CD1c-positive myeloid dendritic cell (primary cell): ENCODE results near the gene FIBP.

Experiments
- DNase-seq: peaks from one replicate; pipeline ENCODE4 v3.0.0-alpha.2; 2016; ENCODE audit errors: extremely low spot score

FIBP gene

DNA sequence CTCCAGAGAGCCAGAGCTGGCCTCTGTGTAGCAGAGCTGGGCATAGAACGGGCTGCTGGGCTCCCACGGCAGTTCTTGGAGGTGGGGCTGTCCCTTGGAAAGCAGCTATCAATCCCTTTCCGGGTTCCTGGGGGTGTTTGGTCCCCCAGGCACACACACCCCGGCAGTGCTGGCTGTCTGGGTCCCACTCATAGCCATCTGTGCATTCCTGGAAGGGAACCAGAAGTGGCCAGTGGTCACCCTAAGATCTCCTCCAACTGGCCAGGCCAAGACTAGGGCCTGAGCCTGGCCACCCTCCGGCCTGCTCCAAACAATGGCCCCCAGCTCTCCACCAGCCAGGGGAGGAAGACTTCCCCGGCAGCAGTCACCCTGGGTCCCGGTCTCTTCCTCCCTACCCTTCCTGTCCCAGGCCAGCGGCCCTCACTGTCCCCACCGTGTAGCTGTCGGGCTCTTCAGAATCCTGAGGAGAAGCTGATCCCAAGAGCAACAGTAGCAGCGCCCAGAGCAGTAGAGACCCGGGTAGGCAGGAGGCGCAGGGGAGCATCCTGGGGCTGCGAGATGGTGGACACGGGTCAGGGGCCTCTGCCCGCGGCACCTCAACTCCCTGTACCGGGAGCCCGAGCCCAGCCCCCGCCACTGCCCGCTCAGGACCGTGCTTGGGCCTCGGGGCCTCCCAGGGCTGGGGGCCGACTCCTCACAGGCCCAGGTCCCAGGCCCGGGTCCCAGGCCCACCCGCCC, 16.3 kb downstream of the FIBP start:
- DNase-seq, result no peak

DNA sequence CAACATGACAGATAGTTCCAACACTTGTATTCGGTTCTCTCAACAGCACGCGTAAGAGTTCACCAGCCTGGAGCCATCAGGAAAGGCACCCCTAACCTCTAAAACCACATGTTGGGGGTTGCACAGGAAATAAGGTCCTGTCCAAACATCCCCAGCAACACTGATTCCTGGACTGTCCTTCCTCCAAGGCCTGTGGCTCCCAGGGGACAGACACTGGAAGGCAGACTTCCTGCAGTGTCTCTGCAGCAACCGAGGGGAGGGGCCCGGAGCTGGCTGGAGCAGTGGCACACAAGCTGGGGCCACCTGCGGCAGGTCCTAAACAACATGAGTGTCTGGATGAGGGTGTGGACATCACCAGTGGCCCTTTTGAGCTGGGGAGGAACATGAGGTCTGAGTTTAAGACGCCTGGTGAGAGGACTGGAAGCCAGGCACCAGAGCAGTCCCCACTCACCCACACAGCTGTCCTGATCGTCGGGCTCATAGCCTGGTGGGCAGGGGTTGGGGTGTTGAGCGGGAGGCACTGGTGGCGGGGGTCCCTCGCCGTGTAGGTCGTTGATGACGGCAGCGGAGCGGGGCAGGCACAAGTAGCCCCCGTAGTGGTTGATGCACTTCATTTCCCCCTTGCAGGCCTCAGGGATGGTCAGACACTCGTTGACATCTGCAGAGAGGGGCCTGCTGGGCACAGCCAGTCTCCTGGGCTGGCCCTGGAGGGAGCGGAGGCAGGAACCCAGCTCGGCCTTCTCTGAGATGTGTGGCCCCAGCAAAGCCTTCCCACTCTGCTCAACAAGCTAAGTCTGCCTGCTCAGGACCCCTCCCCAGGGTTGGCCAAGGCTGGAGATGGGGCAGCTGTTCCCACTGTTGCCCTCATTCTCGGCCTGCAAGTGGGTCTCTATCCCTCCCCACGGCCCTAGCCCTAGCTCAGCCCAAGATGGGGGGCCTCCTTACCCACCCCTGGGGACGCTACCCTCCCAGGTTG, 17.3 kb downstream of the FIBP start:
- no peak for DNase-seq

GRCh38 chr11:65870307-65870658, 18.0 kb downstream of the FIBP start:
- DNase-seq, result no peak

DNA sequence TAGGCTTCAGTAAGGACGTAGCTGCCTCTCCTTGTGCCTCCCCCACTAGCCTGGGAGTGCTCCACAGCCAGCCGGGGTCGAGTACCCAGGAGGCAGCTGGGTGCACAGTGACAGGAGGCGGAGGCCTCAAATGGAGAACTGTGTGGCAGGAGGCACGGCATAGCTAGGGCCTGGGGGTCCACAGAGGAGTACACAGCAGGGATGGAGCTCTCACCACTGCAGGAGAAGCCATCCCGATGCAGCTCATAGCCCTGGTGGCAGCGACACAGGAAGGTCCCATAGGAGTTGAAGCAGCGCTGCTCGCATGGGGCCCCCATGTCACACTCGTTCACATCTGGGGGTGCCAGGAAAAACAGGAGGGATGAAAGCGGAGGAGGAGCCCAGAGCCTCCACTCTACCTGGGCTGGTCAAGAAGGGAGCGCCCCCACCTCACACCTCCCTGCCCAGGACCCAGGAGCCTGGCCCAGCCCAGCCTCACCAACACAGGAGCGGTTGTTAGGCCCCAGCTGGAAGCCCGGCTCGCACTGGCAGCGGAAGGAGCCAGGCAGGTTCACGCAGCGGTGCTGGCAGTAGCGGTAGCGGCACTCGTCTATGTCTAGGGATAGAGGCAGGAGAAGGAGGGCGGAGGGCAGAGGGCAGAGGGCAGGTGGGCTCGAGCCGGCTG, 18.5 kb downstream of the FIBP start:
- DNase-seq, result no peak

DNA sequence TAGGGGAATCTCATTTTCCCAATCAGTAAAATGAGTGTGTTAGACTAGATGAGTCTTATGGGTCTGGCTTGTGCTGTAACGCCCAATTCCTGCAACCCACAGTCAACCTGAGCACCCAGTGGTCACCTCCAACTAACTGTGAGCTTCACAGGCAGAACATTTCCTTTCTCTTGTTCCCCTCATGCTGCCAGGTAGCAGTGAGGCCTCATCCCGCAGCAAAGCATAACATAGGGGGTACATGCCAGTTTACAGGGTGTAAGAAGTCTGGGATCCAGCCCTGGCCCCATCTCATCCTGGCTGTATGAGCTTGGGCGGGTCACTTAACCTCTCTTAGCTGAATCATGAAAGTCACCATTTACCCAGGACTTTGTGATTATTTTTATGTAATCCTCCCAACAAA, 19.4 kb downstream of the FIBP start:
- no peak for DNase-seq

DNA sequence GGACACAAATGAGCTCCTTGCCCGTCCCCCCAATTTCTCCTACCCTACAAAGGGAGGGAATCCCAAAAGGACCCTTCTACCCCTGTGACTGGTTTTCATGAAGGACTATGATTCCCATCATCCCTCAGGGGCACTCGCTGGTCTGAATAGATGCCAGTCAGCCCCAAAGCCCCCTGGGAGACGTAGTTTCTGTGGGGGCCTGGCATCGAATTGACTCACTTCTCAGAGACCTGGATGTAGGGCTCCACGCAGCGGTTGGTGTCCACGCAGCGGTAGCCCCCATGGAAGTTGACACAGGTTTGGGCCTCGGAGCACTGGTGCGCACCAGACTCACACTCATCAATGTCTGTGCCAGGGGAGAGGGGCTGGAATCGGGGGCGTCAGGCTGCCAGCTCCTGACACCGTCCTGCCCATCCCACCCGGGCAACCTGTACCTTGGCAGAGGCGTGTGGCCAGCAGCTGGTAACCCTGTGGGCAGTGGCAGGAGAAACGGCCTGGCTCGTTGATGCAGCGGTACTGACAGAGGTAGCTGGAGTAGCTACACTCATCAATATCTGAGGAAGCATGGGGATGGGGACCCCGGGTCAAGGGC, 20.1 kb downstream of the FIBP start:
- DNase-seq, result no peak

- DNase-seq, result no peak
Observed at GRCh38 chr11:65867284-65868071, 20.8 kb downstream of the FIBP start.

- no peak for DNase-seq
Observed at GRCh38 chr11:65866509-65867283, 21.6 kb downstream of the FIBP start.

GRCh38 chr11:65865550-65866172, 22.6 kb downstream of the FIBP start:
- DNase-seq, result no peak

DNA sequence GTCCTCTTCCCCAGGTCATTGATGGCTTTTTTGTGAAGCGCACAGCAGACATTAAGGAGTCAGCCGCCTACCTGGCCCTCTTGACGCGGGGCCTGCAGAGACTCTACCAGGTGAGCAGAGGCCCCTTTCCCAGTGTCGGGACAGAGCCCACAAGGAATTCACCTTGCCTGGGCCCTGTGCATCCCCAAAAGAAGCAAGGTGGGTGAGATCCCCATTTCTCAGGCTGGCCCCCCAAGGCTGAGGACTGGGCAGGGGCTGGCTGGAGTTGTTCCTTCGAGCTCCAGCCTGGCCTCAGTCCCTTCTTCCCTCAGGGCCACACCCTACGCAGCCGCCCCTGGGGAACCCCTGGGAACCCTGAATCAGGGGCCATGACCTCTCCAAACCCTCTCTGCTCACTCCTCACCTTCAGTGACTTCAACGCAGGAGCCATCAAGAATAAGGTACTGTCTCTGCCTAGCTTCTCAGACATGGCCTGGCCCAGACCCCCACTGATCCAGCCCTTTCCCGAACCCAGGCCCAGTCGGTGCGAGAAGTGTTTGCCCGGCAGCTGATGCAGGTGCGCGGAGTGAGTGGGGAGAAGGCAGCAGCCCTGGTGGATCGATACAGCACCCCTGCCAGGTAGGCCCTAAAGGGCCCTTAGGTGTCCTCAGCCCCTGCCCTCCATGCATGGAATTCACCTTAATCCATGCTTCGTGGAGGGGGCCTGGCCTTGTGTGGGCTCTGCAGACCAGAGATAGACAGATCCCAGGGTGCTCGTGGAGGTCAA, 23.4 kb downstream of the FIBP start:
- no peak for DNase-seq

DNA sequence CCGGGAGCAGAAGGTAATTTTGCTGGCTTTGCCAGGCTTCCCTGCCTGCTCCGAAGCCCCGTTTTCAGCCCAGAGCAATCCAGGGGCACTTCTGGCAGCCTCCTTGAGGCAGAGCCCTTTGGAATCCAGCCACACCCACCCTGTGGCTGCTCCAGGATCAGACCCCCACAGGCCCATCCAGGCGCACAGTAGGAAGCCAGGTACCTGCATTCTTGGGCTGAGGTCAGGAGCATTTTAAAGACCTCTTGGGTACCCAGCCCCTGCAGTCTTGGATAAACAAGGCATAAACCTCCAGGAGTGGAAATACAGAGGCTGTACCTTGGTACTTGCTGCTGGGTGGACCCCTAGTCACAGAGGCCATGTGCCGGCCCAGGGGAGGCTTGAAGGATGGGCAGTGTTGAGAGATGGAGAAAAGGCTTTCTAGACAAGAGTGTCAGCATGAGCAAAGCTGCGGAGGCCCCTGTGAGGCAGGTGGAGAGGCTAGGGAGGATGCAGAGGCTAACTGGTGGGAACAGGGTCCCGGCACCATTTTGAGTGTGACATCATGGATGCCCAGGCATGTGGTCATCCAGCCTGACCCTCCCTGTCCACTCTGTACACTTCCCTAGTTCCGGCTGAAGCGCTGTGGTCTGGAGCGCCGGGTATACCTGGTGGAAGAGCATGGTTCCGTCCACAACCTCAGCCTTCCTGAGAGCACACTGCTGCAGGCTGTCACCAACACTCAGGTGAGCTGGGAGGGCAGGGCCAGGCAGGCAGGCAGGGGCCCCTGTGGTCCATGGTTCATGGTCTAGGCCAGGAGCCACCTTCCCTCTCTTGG, 24.2 kb downstream of the FIBP start:
- no peak for DNase-seq

- DNase-seq, result no peak
Observed at GRCh38 chr11:65862941-65863888, 25.1 kb downstream of the FIBP start.

DNA sequence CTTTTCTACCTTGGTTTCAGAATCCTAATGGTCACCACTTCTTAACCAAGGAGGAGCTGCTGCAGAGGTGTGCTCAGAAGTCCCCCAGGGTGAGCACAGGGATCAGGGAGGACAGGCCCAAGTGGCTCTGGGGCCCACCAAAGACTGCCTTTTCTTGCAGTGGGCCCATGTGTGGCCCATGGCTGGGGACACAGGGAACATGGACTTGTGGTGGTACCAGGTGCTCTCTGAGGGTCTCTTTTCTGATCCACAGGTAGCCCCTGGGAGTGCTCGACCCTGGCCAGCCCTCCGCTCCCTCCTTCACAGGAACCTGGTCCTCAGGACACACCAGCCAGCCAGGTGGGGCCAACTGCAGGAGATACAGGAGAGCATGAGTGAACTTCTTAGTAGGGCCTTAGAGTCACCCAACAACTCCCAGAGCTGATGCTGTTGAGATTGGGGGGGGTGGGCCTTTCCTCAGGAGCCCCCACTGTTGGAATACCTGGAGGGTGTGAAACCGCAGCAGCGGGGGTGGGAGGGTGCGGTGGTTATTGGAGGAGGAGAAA, 26.0 kb downstream of the FIBP start:
- DNase-seq, result no peak

DNA sequence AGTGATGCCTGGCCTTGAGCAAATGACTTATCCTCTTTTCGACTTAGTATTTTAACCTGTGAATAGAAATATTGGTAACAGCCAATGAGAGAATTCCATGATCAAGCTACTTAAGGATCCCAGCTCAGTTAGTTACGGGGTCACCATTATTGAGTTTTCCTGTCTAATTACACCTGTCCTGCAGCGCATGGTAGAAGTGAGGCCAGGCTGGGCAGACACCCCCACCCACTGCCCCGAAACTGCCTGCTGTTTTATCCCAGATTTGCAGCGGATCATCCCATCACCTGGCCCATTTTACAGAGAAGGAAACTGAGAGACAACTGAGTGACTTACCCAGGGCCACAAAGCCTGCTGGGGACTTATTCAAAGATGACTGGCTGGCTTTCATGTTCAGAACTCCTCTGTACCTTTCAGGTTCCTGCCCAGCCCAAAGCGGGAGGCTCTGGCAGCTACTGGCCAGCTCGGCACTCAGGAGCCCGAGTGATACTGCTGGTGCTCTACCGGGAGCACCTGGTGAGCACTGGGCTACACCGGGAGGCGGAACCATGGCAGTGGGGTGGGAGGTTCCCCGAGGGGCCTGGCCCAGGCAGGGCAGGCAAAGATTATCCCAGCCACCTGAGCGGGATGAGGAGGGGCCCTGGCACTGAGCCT, 26.6 kb downstream of the FIBP start:
- no peak for DNase-seq

DNA sequence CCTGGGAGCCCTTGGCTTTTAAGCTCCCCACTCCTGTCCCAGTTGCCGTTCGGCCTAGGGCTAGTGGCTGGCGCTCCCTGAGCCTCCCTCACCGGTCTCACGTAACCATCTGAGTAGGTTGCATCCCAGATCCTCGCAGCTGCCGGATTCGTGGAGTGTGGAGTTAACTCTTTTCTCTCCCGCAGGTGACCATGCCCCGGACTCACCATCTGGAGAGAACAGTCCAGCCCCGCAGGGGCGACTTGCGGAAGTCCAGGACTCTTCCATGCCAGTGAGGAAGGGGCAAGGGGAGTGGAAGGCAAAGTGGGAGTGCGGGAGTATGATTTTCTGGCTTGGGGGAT, 27.1 kb downstream of the FIBP start:
- no peak for DNase-seq
